Ureter (tissue), 1 donor: ENCODE results near the gene CXCL5. TPM values are rescaled to one million over a fixed set of nuclear protein-coding genes. Genes with fewer than 3 reads are reported as not detected.
"Not testable (repeated sequence)": the region's sequence is repeated elsewhere in the genome, so short reads cannot be mapped to it uniquely, and the experiment has no call there.

Experiments
- DNase-seq: peaks from one replicate; pipeline ENCODE4 v3.0.0-alpha.2; 2020; ENCODE audit warnings: low spot score
- total RNA-seq: library from RNA; stranded (reverse); gene quantifications from one replicate; pipeline ENCODE4 v1.2.4, GENCODE V29; 2023
- donor health status: DM: yes; HTN: yes; CAD: no.

Gene CXCL5
- total RNA-seq, 1 donor from 2014 or later, result not detected

GRCh38 chr4:73970945-73971344 is 27.5 kb downstream of the CXCL5 start:
- DNase-seq, result no peak

GRCh38 chr4:73970011-73970410 is 28.5 kb downstream of the CXCL5 start:
- DNase-seq, result no peak

GRCh38 chr4:73967866-73968265 is 30.6 kb downstream of the CXCL5 start:
- DNase-seq, result no peak

GRCh38 chr4:73964862-73965611 is 33.4 kb downstream of the CXCL5 start:
- no peak for DNase-seq

- no peak for DNase-seq
These were observed 35.8 kb downstream of the CXCL5 start for GRCh38 chr4:73962724-73963123.

GRCh38 chr4:73959041-73959440 is 39.4 kb downstream of the CXCL5 start:
- DNase-seq, result not testable (repeated sequence)

GRCh38 chr4:73952352-73952751 is 46.1 kb downstream of the CXCL5 start:
- no peak for DNase-seq

- not testable (repeated sequence) for DNase-seq
These were observed 48.0 kb downstream of the CXCL5 start for GRCh38 chr4:73950376-73950920.

- no peak for DNase-seq
These were observed 49.3 kb downstream of the CXCL5 start for GRCh38 chr4:73948990-73949706.

- DNase-seq, result no peak
These were observed 50.2 kb downstream of the CXCL5 start for GRCh38 chr4:73948291-73948690.

- DNase-seq, result no peak
These were observed 51.1 kb downstream of the CXCL5 start for GRCh38 chr4:73947239-73947985.

GRCh38 chr4:73945674-73946449 is 52.6 kb downstream of the CXCL5 start:
- DNase-seq, result no peak

Other genes starting within 250 kb of the CXCL5 start
- gene CXCL6, start 162.0 kb downstream of the CXCL5 start, total RNA-seq, result 0.73 TPM
- not detected for gene PF4V1, start 145.4 kb downstream of the CXCL5 start, total RNA-seq
- gene CXCL1, start 129.3 kb downstream of the CXCL5 start, total RNA-seq, result 0.55 TPM
- not detected for gene PF4, start 16.6 kb downstream of the CXCL5 start, total RNA-seq
- gene PPBP, start 10.5 kb downstream of the CXCL5 start, total RNA-seq, result not detected
- not detected for gene CXCL3, start 40.0 kb upstream of the CXCL5 start, total RNA-seq
- gene CXCL2, start 100.5 kb upstream of the CXCL5 start, total RNA-seq, result 3.3 TPM
- 15.9 TPM for gene MTHFD2L, start 159.4 kb upstream of the CXCL5 start, total RNA-seq